Keratinocyte (primary cell): ENCODE measurements around the gene OLFM3.

Experiments used
- EZH2 ChIP-seq: IDR thresholded peaks from one replicate; pipeline ENCODE4 v1.6.1; 2012; ENCODE audit warnings: inconsistent platforms, mild to moderate bottlenecking, low read length, moderate library complexity
- TF ChIP-seq, protein P1 (sequence below), 3 experiments: IDR thresholded peaks in 1 of 3; conservative IDR thresholded peaks in 1 of 3; optimal IDR thresholded peaks in 1 of 3; 2 replicates in 2 of 3; 3 replicates in 1 of 3; pipeline versions ENCODE3 to v1.5.1; 2011; ENCODE audit warnings: low read length in 3 of 3, mild to moderate bottlenecking in 3 of 3, moderate library complexity in 2 of 3, control low read depth in 1 of 3, inconsistent platforms in 1 of 3; ENCODE audit not compliant: insufficient read depth in 2 of 3; ENCODE audit errors: extremely low read depth in 1 of 3

- TF ChIP-seq, protein P1, sequence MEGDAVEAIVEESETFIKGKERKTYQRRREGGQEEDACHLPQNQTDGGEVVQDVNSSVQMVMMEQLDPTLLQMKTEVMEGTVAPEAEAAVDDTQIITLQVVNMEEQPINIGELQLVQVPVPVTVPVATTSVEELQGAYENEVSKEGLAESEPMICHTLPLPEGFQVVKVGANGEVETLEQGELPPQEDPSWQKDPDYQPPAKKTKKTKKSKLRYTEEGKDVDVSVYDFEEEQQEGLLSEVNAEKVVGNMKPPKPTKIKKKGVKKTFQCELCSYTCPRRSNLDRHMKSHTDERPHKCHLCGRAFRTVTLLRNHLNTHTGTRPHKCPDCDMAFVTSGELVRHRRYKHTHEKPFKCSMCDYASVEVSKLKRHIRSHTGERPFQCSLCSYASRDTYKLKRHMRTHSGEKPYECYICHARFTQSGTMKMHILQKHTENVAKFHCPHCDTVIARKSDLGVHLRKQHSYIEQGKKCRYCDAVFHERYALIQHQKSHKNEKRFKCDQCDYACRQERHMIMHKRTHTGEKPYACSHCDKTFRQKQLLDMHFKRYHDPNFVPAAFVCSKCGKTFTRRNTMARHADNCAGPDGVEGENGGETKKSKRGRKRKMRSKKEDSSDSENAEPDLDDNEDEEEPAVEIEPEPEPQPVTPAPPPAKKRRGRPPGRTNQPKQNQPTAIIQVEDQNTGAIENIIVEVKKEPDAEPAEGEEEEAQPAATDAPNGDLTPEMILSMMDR (optimal IDR thresholded peaks at IDR 0.05 in 1 of 3, IDR thresholded peaks at IDR 0.05 in 1 of 3, conservative IDR thresholded peaks at IDR 0.05 in 1 of 3; ENCODE audit: extremely low read depth in 1 of 3, insufficient read depth in 2 of 3, low read length in 3 of 3): no peak
- no peak for TF ChIP-seq EZH2
These were observed 123.1 kb downstream of the OLFM3 start for GRCh38 chr1:101873672-101874071.
